Measurements from ENCODE around the gene EVX2.

DNA sequence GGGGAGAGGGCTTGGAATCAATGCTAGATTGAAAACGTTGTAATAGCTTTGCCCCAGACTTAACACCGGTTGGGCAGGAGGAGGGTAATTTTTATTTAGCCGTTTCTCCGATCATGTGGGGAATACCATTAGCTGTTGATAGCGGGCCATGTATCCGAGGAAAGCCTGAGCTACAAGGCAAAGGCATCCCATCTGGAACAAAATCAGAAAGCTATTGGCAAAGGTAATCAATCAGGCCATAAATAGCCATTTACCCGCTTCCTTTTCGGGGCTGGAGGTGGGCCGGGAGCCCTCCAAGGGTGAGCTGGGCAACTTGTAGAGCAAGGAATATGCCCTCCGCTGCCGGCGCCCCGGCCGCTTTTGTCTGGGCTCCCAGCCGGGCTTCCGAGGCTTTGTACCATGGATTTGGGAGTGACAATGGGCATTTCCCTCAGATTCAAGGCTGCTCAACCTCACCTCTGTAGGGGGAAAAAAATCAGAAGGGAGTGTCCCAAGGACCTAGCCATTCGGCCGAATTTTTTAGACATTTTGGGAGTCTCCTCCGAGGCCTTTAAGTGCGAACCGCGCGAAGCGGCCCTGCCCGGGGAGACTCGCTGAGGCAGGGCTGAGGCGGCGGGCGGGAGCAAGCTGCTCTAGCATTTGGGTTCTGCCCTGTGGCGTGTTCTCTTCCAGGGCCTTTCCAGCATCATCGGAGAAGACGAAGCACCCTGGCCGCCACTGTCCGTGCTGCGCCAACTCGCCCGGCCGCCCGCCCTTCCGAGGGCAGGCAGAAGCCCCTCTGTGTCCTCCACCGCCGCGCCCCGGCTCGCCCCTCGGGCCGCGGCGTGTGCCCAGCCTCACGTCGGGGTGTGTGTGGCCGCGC is 37.7 kb upstream of the EVX2 start:
- TF ChIP-seq, protein P1, sequence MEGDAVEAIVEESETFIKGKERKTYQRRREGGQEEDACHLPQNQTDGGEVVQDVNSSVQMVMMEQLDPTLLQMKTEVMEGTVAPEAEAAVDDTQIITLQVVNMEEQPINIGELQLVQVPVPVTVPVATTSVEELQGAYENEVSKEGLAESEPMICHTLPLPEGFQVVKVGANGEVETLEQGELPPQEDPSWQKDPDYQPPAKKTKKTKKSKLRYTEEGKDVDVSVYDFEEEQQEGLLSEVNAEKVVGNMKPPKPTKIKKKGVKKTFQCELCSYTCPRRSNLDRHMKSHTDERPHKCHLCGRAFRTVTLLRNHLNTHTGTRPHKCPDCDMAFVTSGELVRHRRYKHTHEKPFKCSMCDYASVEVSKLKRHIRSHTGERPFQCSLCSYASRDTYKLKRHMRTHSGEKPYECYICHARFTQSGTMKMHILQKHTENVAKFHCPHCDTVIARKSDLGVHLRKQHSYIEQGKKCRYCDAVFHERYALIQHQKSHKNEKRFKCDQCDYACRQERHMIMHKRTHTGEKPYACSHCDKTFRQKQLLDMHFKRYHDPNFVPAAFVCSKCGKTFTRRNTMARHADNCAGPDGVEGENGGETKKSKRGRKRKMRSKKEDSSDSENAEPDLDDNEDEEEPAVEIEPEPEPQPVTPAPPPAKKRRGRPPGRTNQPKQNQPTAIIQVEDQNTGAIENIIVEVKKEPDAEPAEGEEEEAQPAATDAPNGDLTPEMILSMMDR (IDR thresholded peaks at IDR 0.05): no peak
- no peak for TF ChIP-seq POLR2A (IDR thresholded peaks at IDR 0.05)

Measured in adrenal gland (tissue), 5 donors.